GM18507 (cell line): ENCODE data around the gene SAPCD2.
A peak's percentile ranks its signal among the peaks of the same experiment; 100 is the strongest.

Experiments used
- DNase-seq: peaks from one replicate; pipeline ENCODE4 v3.0.0; 2011; ENCODE audit warnings: low read depth; ENCODE audit not compliant: insufficient read length; ENCODE audit errors: extremely low spot score
- FAIRE-seq: peaks from 2 replicates; lab custom pipeline; 2011; peaks lifted over from hg19 to GRCh38; lab: Jason Lieb, UNC

The SAPCD2 gene

DNA sequence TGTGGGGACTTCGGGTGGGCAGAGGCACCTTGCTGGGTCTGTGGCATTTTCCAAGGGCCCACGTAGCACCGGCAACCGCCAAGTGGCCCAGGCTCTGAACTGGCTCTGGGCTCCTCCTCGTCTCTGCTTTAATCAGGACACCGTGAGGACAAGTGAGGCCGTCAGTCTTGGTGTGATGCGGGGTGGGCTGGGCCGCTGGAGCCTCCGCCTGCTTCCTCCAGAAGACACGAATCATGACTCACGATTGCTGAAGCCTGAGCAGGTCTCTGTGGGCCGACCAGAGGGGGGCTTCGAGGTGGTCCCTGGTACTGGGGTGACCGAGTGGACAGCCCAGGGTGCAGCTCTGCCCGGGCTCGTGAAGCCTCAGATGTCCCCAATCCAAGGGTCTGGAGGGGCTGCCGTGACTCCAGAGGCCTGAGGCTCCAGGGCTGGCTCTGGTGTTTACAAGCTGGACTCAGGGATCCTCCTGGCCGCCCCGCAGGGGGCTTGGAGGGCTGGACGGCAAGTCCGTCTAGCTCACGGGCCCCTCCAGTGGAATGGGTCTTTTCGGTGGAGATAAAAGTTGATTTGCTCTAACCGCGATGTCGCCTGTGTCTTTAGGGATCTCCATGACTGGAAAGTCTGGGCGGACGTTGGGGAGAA lies 38.4 kb upstream of the SAPCD2 start:
- no peak for FAIRE-seq

DNA sequence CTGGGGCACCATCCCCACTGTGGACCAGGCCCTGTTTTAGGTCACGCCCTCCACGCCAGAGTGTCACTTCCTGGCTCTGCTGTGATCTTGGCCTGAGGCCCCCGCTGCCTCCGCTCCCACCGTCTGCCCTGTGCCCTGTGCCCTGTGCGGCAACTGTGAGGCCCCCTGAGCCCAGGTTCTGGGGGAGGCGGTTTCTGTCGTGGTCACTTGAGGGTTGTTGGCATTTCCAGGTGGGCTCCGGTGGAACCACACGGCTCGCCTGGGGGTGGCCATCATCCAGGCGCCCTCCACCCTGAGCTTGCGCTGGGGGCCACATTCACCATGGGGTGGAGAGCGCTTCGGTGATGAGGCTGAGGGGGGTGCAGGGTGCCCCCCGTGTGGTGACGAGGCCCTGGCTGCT lies 37.6 kb upstream of the SAPCD2 start:
- FAIRE-seq (no peak), DNase-seq (no peak)

More for the DNA sequence above, 38.4 kb upstream of the SAPCD2 start:
- no peak for DNase-seq

DNA sequence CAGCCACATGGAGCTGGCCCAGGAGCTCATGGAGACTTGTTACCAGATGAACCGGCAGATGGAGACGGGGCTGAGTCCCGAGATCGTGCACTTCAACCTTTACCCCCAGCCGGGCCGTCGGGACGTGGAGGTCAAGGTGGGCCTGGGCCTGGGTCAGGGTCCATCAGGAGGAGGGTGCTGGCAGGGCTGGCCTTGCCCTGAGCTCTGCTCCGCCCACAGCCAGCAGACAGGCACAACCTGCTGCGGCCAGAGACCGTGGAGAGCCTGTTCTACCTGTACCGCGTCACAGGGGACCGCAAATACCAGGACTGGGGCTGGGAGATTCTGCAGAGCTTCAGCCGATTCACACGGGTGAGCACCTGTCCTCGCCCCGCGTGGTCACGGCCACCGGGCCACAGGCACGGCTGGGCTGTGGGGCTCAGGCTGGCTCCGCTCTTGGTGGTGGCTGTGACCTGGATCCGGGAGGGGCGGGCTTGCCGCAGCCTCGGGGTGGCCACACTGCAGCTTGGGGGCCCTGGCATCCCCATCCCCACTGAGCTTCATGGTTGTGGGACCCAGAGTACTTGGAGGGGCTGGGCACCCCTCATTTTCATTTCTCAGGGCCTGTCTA lies 37.1 kb upstream of the SAPCD2 start:
- DNase-seq (no peak), FAIRE-seq (no peak)

DNA sequence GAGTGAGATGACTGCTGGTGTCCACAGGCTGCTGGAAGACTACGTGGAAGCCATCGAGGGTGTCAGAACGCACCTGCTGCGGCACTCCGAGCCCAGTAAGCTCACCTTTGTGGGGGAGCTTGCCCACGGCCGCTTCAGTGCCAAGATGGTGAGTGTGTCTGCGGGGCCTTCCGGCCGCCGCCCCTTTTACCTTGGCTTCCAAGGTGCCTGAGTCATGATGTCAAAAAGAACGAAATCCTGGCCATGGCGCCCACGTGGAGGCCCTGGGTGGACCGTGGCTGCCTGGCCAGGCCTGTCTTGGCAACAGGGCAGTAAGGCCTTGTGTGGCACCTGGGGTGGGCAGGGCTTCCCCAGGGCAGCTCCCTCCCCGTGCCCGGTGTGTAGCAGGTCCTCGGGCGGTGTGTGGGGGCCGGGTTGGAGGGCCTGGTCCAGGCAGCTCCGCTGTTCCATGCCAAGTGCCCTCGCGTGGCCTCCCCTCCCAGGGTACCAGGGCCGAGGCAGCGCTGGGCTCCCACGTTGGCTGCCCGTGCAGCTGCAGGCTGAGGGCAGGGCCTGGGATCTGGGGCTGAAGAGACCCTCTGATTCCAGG lies 36.4 kb upstream of the SAPCD2 start:
- DNase-seq (no peak), FAIRE-seq (no peak)

DNA sequence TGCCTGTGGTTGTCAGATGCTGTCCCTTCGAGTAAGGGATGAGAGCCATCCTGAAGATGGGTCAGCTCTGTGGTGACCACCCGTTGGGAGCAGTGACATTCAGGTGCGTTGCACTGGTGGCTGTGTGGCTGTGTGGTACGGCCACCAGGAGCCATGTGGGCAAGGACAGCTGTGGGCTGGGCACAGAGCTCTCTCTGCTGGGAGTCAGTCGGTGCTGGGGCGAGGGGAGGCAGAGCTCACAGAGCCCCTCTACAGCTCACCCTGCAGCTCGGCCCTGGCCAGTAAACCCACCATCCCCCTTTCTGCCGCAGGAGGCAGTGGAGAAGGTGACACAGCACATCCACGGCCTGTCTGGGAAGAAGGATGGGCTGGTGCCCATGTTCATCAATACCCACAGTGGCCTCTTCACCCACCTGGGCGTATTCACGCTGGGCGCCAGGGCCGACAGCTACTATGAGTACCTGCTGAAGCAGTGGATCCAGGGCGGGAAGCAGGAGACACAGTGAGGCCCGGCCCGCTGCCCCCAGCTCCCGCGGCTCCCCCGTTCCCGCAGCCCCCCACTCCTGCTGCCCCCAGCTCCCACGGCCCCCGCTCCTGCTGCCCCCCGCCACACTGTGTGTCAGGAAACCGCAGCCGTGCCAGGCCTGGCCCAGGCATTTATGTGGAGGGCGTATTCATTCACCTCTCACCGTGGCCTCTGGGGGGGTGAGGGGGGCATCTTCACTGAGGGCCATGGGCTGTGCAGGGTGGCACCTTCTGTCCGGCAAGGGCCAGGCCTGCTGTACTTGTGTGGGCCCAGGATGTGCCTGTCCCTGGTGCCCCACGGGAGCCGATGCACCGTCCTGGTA lies 35.7 kb upstream of the SAPCD2 start:
- no peak for FAIRE-seq
- no peak for DNase-seq

DNA sequence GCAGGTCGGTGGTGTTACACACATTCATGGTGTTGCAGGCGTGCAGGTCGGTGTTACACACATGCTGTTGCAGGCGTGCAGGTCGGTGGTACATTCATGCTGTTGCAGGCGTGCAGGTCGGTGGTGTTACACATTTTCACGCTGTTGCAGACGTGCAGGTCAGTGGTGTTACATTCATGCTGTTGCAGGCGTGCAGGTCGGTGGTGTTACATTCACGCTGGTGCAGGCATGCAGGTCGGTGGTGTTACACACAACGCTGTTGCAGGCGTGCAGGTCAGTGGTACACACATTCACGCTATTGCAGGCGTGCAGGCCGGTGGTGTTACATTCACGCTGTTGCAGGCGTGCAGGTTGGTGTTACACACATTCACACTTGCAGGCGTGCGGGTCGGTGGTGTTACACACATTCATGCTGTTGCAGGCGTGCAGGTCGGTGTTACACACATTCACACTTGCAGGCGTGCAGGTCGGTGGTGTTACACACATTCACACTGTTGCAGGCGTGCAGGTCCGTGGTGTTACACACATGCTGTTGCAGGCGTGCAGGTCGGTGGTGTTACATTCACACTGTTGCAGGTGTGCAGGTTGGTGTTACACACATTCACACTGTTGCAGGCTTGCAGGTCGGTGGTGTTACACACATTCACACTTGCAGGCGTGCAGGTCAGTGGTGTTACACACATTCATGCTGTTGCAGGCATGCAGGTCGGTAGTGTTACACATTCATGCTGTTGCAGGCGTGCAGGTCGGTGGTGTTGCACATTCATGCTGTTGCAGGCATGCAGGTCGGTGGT lies 33.0 kb upstream of the SAPCD2 start:
- DNase-seq (no peak), FAIRE-seq (no peak)

DNA sequence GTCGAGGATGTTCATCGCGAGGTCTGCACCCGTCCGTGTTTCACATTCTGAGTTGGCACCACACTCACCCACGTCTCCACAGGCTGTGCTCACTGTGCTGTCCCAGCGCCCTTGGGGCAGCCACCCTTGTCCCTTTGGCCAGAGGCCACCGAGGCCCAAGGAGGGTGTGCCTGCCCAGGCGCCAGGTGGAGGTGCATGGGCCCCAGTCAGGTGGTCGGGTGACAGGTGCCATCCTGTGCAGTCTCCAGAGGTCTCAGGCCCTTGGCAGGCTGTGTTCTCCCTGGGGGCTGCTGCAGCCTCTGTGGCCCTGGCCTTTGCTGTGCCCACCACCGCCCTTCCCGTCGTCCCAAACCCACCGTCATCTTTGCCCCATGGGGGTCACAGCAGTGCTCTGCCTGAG lies 28.9 kb upstream of the SAPCD2 start:
- FAIRE-seq: no peak
- DNase-seq: no peak

DNA sequence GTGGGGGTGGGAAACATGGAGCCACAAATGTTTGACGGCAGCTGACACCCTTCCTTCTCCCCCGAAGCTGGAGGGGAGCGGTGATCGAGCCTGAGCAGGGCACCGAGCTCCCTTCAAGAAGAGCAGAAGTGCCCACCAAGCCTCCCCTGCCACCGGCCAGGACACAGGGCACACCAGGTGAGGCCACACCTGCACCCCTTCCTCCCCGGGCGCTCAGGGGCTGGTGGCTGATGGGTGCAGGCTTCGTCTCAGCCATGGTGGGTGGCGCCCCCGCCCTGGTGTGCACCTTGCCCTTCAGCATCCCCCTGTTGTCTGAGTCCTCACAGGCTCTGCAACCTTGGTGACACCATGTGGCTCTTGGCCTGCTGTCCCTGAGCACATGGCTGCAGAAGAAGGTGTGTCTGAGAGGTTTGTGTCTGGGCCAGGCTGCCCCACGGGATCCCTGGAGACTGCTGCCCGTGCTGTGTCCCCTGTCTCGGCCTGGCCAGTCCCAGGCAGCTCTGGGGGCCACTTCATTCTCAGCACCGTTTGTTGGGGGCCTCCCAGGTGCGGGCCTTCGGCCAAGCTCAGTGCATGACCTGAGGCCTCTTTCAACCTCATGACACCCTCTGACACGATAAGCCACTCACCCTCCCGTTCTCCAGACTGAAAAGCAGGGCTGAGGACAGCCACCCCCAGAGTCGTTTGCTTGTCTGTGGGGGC lies 27.6 kb upstream of the SAPCD2 start:
- FAIRE-seq (no peak), DNase-seq (no peak)

DNA sequence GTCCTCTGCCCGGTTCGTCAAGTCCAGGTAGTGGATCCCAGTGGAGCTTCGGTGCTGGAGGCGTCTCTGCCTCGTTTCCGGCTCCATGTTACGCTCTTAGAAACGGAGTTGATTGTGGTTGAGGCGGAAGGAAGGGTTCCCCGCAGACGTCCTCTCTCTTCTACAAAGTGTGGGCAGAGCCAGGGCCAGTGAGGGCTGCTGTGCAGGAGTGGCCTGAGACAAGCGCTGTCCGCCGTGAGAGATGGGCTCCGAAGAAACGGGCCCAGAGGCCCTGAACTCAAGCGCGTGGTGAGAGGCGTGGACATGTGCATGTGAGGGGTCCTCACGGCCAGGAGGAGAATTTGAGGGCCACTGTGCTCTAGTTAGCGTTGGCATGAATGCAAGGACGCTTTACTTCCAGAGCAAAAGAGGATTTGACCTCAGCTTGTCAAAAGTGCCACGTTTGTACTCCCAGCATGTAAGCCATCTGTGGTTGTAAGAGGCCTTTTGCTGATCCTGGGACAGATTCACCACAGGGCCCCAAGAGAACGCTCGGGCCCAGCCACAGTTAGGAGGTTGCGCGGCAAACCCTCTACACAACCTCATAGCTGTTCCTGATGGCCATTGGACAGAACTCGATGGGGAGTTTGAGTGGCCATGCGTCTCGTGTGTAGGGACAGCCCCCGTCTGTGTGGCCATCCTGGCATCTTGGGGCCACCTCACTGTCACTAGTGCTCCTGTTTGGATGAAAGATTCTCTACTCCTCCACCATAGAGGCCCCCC lies 26.6 kb upstream of the SAPCD2 start:
- DNase-seq: no peak
- no peak for FAIRE-seq

DNA sequence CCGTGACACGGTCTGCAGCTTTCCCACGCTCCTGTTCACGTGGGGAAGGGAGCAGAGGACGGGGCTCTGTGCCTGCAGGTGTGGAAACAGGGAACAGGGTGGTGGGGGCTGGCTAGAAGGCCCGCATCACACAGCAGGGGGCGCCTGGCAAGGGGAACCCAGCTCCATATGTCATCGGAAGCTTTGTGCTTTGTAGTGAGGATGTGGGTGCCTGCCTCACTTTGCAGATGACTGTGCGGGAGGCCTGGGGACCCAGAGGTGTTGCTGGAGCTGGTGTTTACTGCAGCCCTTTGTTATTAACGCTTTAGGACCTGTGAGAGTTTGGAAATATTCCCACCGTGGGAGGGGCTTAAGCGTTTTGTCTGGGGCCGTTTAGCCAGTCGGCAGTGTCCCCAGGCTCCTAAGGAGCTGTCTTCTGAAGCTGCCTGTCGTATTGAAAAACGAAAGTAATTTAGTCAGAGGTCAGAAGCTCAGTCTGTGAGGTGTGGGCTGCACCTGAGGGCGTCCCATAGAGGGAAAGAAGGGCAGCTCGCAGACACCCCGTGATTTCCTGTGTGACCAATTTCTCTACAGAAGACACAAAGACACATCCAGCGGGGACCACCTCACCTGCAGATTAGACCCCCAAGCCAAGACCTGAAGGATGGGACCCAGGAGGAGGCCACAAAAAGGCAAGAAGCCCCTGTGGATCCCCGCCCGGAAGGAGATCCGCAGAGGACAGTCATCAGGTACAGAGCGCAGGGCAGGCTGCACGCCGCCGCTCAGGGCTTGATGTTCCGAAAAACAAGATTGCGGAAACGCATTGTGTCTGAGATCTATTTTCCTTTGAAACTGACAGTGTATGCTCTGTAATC lies 25.5 kb upstream of the SAPCD2 start:
- peak; percentile 96 for FAIRE-seq

DNA sequence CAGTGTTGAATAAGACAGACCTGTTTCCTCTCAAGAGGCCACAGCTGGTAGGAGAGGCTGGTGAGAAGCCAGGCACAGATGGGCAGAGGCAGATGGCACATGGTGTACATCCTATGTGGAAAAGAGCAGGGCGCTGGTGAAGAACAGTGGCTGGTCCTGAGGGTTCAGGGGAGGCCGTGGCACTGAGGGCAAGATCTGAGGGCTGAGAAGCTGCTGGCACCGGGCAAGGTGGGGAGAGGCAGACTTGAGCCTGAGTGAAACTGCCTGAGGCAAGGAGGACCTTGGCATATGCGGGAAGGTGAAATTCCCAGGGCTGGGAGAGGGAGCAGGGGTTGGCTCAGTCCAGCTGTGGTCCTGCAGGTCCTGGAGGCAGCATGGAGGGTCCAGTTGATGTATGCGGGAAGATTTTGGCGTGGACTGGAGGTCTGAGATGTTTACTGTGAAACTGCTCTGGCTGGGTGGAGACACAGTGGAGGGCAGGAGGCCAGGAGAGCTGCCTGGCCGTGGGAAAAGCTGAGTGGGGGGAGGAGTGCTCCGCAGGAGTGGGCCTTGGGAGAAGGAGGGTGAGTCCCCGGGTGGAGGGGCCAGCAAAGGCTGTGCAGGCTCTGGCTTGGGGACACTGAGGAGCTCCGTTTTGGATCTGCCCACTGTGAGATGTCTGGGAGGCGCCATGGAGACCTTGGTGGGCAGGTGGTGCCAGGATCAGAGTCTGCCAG lies 19.0 kb upstream of the SAPCD2 start:
- FAIRE-seq (no peak), DNase-seq (no peak)

More for the DNA sequence above, 25.5 kb upstream of the SAPCD2 start:
- no peak for DNase-seq

DNA sequence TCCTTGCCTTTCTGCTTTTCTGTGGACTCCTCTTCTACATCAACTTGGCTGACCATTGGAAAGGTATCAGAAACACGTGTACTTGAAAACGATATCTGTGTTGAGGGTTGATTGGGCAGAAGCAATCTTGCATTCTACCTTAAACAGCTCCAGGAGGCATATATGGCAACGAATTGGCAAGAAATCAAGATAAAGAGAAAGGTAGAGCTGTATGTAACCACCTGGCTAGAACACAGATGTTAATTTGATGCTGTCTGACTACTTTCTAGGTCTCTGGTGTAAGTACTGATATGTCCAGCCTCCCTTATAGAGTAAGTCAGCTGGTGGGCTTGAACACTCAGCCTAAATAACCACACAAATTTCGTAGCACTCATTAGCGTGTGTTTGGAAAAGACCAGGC lies 17.8 kb upstream of the SAPCD2 start:
- FAIRE-seq: no peak
- DNase-seq: no peak

DNA sequence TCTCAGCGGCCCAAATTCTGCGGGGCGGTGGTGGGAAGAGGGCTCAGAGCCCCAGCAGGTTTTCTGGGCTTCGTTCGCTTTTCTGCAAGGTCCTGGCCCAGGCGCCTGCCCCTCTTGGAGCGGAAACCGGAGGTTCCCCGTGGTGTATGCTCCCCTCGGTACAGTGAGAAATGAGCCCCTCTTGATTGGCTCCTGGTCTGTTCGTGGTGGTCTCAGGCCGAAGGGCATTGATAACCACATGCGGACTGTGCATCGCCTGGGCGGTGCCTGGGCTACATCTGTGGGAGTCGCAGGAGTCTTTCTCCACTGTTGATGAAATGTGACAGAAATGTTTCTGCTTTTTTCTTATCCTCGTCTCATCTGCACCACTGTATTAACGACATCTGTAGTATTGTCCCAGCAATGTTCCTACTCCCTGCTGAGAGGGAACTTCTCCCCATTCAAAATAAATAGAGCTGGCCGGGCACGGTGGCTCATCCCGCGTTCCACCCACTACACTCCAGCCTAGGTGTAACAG lies 17.1 kb upstream of the SAPCD2 start:
- DNase-seq (no peak), FAIRE-seq (peak; percentile 9)

DNA sequence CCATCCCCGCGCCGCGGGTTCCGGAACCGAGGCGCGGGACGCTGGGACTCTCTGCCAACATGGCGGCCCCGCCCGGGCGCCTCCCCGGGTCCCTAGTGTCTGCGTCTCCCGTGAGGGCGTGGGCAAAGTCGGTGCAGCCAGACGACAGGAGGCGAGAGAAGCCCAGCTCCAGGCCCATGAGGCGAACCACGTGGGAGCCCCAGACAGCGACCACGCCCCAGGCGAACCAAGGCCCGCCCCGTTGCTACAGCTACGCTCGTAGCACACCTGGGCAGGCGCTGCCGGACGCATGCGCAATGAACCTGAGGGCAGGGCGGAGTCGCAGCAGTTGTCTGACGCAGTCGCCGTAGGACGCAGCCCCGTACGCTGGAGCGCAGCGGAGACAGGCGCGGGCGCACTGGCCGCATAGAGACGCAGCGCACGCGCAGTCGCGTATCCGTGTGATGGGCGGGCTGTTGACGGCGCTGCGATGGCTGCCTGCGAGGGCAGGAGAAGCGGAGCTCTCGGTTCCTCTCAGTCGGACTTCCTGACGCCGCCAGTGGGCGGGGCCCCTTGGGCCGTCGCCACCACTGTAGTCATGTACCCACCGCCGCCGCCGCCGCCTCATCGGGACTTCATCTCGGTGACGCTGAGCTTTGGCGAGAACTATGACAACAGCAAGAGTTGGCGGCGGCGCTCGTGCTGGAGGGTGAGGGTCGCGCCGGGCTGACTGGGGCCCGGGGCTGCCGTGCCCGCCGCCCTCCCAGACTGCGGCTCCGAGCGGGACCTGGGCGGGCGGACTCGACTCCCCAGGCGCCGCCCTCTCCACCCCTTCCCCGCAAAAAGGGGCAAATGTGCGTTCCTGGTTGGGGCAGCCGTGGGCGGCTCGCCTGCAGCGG lies 16.4 kb upstream of the SAPCD2 start, which contains the start of gene MAN1B1:
Gene MAN1B1, plus strand, starts transcription at position 455 of the 878 bp plus-strand sequence. Its CDS starts 15 bp downstream, at position 470.
- DNase-seq: peak; percentile 96
- FAIRE-seq: peak; percentile 99

DNA sequence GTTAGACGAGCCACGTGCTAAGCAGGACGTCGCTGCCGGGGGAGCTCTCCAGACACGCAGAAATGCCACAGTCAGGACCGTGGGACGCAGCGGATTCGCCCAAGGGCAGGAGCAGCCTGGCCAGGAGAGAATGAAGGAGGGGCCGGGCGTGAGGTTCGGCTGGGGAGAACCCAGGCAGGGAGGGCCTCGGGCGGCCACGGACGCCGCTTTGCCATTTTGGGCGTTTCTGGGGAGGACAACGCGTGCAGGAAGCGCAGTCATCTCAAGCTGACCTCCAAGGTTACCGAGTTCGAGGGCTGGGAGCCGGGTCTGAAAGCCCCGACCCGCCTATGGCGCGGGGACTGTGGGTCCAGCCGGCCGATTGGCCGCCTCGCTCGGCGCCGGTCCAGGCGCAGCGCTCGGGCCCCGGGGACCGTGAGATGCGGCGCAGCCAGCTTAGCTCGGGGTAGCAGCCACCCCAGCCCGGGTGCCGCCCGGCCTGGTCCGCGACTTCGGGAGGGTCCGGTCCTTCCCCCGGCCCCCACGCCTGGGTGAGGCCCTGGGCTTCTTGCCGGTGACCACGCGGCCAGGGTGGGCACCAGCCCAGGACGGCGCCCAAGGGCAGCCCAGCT lies 15.7 kb upstream of the SAPCD2 start:
- FAIRE-seq: no peak
- no peak for DNase-seq
